Measurements from ENCODE around the gene TWNK.

The TWNK gene

GRCh38 chr10:101027106-101027720 lies 39.9 kb downstream of the TWNK start:
- H3K36me3 ChIP-seq, result no peaks in the 10 kb centered on the region
- no peak overlapping the region for H3K27ac ChIP-seq
- H3K27me3 ChIP-seq, result peaks cover 0 to 9% of the 10 kb centered on the region in 2 donors
- TF ChIP-seq CTCF (IDR thresholded peaks at IDR 0.05), result no peak
- H3K4me1 ChIP-seq, result peaks cover 0 to 11% (median 7%) of the 10 kb centered on the region in 4 donors
- DNase-seq, result no peak
- intact Hi-C loops (cut with DNase I; ENCODE audit: low total_unique reads), result no loop called here
- no peaks in the 10 kb centered on the region for H3K9me3 ChIP-seq
- H3K4me3 ChIP-seq, result no peak overlapping the region

GRCh38 chr10:101028446-101029337 lies 41.3 kb downstream of the TWNK start:
- H3K27ac ChIP-seq, result no peak overlapping the region
- H3K9me3 ChIP-seq, result no peaks in the 10 kb centered on the region
- no peaks in the 10 kb centered on the region for H3K36me3 ChIP-seq
- no peak for TF ChIP-seq CTCF (IDR thresholded peaks at IDR 0.05)
- no peak for DNase-seq
- H3K4me3 ChIP-seq, result no peak overlapping the region
- H3K27me3 ChIP-seq, result peaks cover 0 to 8% of the 10 kb centered on the region in 2 donors
- peaks cover 0 to 22% (median 16%) of the 10 kb centered on the region in 4 donors for H3K4me1 ChIP-seq
- intact Hi-C loops (cut with DNase I; ENCODE audit: low total_unique reads), result no loop called here

GRCh38 chr10:101029520-101030295 lies 42.4 kb downstream of the TWNK start:
- TF ChIP-seq CTCF (IDR thresholded peaks at IDR 0.05), result no peak
- peaks cover 0 to 30% (median 22%) of the 10 kb centered on the region in 4 donors for H3K4me1 ChIP-seq
- peaks cover 0 to 8% of the 10 kb centered on the region in 2 donors for H3K27me3 ChIP-seq
- no peak for DNase-seq
- H3K36me3 ChIP-seq, result peaks cover 0 to 4% (median 4%) of the 10 kb centered on the region in 3 donors
- no peaks in the 10 kb centered on the region for H3K9me3 ChIP-seq
- intact Hi-C loops (cut with DNase I; ENCODE audit: low total_unique reads), result loop anchor here (5.0 kb wide), 2 partner anchors 38 to 42 kb away; partner anchors contain the start of genes MRPL43 and TWNK
- no peak overlapping the region for H3K4me3 ChIP-seq
- no peak overlapping the region for H3K27ac ChIP-seq

- H3K36me3 ChIP-seq, result peaks cover 9 to 13% (median 13%) of the 10 kb centered on the region in 3 donors
- intact Hi-C loops (cut with DNase I; ENCODE audit: low total_unique reads), result loop anchor here (5.0 kb wide), 2 partner anchors 37 to 43 kb away; partner anchors contain the start of genes MRPL43 and TWNK
- peaks cover 0 to 8% of the 10 kb centered on the region in 2 donors for H3K27me3 ChIP-seq
- no peak for DNase-seq
- peak overlapping the region; percentile 69 to 88 for H3K4me3 ChIP-seq
- H3K9me3 ChIP-seq, result no peaks in the 10 kb centered on the region
- H3K4me1 ChIP-seq, result peaks cover 0 to 36% (median 22%) of the 10 kb centered on the region in 4 donors
- H3K27ac ChIP-seq, result peak overlapping the region; percentile 99
- TF ChIP-seq CTCF (IDR thresholded peaks at IDR 0.05), result no peak
Observed at GRCh38 chr10:101030496-101031127, 43.3 kb downstream of the TWNK start.
